Stimulated activated CD4-positive, alpha-beta T cell treated with anti-CD3 and anti-CD28 coated beads, Interleukin-1b, Interleukin-23, amount 100 ng/mL, for 1 hour (primary cell): ENCODE data around the gene FAM47E.
"Not testable (repeated sequence)": the region's sequence is repeated elsewhere in the genome, so short reads cannot be mapped to it uniquely, and the experiment has no call there.

Experiments
- DNase-seq, 2 donors: peaks; one replicate each; pipeline ENCODE4 v3.0.0-alpha.2; 2020; ENCODE audit warnings: low read depth in 2 of 2

The FAM47E gene

DNA sequence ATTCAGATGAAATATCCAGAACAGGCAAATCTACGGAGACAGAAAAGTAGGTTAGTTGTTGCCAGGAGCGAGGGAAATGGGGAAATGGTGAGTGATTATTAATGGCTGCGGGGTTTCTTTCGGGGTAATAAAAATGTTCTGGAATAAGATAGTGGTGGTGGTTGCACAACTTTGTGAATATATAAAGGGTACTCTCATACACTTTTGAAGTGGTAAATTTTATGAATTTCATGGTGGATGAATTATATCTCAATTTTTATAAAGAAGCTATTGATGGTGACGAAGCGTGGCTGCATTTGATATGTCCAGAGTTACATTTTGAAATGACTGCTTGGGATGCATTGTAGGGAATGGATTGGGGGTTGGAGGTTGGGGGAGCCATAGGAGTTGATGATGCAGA lies 16.3 kb downstream of the FAM47E start:
- DNase-seq = no peak

DNA sequence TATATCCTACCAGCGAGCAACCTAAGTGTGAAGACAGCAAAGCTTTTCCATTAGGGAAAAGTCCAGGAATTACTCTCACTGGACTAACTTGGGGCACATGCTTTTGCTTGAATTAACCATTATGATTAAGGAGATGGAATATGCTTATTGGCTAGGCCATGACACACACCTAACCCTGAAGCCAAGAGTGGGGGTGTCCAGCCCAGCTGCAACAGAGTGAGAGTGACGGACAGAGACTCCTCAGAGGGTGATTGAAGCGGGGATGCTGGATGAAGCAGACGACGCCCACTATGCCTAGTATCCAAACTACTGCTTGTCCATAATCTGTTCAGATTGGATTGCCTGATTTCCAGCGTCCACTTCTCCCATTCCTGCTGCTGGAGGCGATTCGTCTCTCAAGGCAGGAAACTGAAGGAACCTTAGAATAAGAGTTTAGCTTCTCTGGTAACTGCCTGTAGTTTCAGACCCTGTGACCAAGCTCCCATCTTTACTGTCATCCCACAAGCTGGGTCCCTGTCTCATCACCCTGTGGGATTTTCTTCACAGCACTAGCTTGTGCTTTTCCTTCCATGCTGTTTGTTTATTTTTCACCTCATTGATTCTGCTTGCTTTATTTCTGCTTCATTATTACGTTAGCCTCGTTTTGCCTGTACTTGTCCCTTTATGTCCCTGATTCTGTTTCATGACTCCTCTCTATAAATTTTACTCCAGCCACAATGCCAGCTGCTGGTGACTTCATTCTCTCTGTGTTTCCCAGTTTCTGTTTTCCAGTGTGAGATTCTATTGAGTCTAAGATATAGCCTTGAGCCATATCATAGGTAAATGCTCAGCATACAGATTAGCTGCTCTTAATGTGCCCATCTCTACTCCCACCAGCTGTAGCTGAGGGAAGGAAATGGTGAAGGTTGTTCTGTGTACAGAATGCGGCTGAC lies 19.0 kb downstream of the FAM47E start:
- DNase-seq = no peak

DNA sequence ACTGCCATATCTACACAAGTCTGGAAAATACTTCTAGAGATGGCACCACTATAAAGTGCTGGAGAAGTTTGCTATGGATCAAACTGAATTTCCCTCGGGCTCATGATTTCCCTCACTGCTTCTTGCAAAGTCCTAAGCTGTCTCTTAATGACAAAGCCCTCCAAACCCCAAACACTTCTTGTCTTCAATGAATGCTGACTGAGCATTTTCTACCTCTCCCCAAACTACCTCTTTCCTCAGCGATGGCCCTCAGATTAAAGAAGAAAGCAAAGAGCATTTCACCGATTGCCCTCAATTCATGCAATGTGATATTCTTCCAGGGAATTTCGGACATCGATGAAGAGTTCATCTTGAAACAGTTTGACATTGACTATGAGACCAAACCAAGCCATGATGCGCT lies 19.7 kb downstream of the FAM47E start:
- DNase-seq = no peak

DNA sequence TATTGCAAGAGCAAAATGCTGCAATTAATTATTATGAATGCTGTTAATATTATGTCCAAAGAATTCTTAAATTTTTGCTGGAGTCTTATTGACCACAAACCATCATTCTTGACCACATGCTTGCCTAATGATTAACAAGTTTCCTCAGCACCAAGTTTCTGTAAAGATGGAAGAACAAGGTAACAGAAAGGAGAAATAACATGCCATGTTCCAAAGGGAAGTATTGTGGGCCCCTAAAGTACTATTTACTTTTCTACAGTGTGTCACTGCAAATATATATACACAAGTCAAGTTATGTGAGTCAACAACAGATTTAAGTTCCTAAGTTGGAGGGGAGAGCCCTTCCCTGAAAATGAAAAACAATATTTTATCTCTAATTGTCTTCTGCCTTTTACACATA lies 20.6 kb downstream of the FAM47E start:
- no peak for DNase-seq

DNA sequence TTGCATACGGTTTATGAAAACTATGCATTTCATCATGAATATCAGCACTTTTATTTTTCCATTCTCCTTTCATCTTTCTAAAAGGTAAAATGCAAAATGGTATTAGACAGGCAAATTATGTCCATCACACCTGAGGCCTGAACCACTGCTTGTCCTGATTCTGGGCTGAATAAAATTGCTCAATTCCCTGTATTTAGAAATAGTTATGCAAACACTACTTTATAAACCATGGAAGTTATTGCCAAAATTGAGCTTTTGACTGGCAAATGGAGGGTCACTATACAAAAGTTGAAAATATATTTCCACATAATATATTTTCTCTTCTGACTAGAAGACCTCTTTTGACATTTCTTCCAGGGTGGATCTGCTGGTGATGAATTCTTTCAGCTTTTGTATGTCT lies 21.1 kb downstream of the FAM47E start:
- DNase-seq = no peak

DNA sequence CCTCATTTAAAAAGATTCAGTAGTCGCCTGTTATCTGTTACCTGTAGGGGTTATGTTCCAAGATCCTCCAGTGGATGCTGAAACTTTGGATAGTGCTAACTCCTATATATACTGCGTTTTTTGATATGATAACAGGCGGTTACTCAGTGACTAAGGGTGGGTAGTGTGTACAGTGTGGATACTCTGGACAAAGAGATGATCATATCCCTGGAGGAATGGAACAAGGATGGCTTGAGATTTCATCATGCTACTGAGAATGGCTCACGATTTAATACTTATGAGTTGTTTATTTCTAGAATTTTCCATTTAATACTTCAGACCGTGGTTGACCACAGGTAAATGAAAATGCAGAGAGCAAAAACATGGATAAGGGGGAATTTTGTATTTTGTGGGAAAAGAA lies 21.5 kb downstream of the FAM47E start:
- no peak for DNase-seq

DNA sequence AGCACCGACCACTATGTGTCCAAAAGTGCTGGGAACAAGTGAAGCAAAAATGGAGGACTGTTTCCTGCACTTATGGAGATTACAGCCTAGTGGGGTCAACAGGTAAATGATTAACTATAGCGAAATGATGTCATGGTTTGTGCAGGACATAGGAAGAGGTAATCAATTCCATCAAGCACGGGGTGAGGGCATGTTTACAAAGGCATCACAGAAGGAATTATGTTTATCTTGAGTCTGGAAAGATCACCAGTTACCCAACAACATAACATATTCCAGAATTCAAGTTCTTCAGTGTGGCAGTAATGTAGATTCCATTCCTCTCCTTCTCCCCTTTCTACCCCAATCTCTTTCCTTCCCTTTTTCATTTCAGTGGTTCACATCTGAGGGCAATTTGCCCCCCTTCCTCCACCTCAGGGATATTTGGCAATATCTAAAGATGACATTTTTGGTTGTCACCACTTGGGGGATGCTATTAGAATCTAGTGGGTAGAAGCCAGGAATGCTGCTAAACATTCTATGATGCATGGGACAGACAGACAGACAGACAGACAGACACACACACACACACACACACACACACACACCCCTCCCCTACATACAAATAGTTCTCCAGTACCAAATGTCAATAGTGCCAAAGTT lies 24.1 kb downstream of the FAM47E start:
- no peak for DNase-seq

DNA sequence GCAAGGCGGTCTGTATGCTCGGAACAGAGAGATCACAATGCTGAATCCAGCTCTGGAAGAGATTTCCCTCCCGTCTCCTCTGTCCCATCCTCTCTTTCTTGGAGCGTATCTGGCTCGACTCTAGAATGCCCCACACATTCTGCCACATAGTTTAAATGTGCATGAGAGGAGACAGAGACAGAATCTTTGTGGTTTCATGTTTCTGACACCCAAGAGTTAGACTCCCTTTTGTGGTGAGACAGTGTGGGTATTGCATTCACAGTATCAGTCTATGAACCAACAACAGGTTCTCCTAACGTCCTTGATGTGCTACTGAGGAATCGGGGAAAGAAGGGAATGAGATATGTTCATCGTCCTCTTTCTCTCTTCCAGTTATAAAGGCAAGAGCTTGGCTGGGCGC lies 25.3 kb downstream of the FAM47E start:
- DNase-seq = no peak

DNA sequence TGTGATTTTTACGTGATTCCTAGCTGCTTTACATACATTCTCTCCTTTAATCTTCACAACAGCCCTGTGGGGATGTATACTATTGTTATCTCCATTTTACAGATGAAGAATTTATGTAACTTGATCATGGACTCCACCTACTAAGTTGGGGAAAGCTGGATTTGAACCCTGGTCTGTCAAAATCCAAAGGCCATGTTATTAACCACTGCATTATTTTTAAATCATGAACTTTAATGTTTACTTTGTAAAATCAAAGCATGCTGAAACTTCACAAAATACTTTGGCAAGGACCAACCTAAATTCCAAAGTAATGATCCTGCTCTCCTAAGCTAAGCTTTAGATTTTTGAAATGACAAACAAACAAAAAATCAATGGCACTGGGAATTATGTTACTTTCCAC lies 26.1 kb downstream of the FAM47E start:
- DNase-seq = no peak

DNA sequence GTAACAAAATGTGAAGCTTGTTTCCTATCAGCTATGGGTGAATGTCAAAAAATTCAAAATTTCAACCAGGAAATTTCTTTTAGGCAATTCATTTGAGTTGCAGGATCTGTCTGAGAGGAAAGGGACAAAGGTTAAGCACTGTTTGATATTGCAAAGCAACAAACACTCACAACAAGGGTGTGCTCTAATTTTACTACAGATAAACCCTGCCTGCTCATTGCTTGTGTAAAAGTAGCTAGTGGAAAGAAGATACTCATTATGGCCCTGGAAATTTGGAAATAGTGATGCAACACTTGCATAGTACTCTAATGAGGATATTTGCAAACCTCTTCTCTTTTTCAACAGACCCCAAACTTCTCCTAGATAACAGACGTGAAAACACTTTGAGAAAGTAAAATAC lies 27.1 kb downstream of the FAM47E start:
- no peak for DNase-seq

DNA sequence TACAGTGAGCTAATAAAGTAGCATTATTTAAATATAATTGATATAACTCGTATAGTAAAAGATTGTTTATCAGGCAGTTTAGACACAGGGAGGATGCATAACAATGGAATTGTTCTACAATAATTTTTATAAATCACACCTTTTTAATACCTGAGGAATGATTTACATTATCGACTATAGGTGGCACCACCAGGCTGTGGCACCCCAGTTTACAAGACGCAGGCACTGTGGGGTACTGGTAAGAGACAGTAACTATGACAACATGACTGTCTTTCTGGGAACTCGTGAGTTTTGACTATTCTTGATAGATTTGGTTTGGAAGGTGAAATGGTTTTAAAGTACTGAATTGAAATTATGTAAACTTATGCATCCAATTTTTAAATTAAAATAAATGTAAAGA lies 27.9 kb downstream of the FAM47E start:
- DNase-seq = no peak

DNA sequence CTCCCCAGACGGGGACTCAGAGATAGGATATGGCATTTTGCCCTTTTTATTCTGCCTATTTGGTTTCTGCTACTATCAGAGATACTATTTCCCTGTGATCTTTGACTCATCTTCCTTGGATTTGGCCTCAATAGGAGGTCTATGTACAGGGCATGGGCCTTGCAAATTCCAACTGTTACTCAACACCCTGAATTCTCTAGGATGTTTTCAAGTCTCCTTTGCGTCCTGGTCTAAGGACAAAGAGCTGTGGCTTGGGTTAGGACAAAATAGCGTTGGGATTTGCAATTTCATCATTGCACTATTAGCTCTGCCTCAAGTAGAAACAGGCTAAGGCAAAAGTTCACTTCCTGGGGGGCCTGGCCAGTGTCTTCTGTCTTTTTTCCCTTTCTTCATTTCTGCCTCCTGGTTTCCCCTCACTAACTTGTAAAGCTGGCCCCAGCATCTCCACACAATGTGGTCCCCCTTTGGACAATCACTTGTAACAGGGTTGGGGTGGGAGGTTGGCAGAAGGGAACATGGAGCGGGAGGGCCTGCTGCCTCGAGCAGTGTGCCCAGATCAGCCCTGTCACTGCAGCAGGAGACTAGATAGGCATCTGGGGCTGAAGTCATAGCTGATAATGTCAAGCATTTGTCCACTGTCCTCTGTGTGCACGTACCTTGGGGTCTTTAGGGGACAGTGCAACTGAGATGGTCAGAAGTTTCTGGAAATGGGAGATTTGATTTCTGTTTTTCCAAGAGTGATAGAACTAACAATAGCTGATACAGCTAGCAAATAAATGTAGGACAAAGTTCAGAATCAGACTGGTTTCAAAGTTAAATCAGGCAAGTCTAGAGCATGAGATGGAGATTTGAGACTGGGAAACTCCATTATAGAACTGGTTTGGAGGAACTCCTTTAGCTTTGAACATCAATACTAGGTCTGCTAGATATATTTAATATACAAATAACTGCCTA lies 29.2 kb downstream of the FAM47E start:
- DNase-seq = no peak

DNA sequence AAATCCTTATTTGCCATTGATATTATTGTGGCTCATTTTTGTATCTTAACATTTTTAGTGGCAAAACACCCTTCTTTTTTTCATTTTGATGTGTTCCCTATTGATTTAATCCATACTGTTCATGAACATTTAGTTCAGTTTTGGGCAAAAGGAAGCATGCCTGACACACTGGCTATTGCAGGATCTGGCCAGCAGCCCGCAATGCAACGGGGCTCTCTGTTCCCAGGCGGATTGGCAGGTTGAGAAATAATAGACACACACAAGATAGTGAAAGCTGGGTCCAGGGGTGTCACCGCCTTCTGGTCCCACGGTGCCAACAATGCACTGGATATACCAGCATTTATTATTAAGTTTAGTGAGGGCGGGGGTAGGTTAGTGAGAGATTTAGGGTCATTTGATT lies 30.1 kb downstream of the FAM47E start:
- not testable (repeated sequence) for DNase-seq

DNA sequence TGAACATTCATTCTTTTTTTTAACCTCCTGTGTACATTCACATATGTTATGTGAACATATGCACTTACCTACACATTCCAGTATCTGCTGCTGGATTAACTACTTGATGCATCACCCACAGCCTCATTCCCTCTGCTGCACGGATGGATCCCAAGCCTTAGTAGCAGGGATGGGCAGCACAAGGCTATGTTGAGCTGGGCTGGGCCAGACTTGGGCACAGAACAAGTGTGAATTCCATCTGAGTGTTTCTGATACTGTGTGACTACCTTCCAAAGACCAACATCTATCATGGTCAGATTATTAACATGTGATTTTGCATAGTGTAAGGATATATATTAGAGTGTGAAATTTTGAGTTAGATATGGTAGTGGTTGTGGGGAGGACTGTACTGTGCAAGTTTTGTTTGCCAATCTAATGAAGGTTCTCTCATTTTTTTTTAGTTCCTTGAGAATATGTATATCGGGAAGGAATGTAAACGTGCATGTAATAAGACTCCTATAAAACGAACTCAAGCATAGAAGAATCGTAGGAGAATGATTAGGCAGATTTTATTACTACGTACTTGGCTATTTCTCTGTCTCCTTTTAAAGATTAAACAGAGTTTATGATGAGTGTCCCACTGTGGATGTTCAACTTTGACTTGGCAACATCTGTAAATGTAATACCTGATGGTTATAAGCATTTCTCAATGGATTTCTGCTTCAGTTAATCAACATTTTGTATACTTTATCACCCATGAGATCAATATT lies 31.6 kb downstream of the FAM47E start:
- DNase-seq = no peak

DNA sequence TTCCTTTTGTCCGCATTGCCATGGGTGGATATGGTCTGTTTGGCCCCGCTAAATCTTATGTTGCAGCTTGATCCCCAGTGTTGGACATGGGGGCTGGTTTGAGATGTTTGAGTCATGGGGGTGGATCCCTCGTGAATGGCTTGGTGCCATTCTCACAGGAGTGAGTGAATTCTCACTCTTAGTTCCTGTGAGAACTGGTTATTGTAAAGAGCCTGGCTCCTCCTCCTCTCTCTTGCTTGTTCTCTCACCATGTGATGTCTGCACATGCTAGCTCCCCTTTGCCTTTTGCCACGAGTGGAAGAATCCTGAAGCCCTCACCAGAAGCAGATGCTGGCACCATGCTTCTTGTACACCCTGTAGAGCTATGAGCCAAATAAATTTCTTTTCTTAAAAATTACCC lies 32.4 kb downstream of the FAM47E start:
- DNase-seq = no peak

DNA sequence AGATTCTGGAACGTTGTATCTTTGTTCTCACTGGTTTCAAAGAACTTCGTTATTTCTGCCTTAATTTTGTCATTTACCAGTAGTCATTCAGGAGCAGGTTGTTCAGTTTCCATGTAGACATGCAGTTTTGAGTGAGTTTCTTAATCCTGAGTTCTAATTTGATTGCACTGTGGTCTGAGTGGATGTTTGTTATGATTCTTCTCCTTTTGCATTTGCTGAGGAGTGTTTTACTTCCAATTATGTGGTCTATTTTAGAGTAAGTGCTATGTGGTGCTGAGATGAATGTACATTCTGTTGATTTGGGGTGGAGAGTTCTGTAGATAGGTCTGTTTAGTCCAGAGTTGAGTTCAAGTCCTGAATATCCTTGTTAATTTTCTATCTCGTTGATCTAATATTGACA lies 36.3 kb downstream of the FAM47E start:
- DNase-seq = not testable (repeated sequence)

DNA sequence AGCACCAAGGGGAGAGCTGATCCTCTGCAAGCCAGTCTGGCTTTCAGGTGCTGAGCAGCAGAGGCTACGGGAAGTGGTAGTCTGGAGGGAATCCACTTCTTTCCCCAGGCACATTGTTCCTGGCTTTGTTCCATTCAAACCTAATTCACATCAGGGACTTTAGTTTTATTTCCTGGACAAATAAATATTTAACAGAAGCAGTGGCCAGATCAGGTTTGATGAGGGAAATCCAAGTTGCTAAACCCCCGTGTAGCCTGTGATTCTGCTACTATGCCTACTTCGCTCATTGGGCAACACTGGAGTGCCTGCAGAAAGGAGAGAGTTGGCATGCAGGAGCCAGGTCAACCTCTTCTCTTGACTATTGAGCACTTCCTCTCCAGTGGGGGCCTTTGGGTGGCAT lies 41.2 kb downstream of the FAM47E start:
- DNase-seq = no peak

DNA sequence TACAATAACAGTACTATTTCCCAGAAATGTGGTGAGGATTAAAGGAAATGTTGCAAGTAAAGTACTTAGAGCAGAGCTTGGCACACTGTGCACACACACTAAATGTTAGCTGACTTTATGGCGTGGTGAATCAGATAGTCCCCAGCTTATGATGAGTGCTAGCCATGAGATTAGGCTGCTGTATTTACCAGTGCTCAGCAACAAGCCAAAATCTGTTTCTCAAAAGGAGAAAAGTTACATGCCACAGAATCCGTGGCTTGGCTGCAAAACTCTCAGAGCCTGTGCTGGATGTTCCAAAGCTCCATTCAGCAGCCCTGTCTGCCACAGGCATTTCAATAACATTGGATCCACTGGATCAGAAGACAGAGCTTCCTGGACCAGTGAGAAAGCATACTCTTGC lies 42.3 kb downstream of the FAM47E start:
- no peak for DNase-seq

DNA sequence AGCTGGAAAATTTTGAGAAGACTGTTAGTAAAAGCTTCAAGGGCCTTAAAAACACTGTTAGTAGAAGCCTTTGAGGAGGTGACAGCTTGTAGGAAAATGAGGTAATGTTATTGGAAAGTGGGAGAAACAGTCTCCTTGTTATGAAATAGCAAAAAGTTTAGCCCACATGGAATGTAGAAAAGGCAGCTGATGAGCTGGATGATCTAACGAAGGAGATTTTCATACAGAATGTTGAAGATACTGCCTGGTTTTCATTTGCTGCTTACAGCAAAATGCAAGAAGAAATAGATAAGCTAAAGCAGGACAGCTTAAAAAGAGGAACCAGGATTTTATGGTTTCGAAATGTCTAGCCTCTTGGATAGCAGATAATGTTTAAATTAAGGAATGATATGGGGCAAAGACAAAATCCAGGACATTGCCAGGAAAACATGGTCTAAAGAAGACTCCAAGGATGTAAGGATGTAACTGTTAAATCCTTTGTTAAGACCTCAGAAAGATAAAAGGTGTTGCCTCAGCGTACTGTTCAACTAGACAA lies 44.8 kb downstream of the FAM47E start:
- DNase-seq = no peak

DNA sequence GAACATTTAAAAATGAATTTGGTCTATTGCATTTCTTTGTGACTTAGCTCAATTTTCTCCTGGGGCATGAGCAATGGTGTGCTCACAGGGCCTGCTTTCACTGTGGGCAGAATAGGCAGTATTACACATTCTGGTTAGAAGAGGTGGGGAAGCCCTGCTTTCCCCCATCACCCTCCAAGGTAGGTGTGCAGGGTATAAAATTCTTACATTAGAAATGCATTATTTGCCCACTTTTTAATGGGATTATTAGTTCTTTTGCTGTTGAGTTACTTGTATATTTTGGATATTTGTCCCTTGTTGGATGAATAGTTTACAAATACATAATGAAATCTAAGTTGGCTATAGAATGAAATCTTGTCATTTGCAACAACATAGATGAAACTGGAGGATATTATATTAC lies 46.7 kb downstream of the FAM47E start:
- DNase-seq = no peak

DNA sequence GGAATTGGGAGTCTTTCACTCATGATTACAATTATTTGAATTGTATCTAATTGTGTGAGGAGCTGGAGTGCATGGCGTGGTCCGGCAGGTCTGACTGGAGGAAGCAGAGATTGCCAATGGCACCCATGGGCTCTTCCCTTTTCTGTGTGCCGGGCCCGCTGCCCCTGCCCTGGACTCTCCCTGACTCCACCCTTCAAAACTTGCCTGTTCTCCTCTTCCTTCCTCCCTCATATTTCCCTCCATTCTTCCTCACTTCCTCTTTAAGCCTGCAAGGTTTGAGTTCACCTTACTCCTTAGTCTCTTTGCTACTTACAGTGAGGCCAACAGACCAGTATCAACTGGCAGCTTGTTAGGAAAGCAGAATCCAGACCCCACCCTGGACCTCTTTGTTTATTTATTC lies 48.5 kb downstream of the FAM47E start:
- no peak for DNase-seq
